GM19328 (cell line): ENCODE results near the gene PRIMPOL.
A peak's percentile ranks its signal among the peaks of the same experiment; 100 is the strongest.
"Not testable (repeated sequence)": the region's sequence is repeated elsewhere in the genome, so short reads cannot be mapped to it uniquely, and the experiment has no call there.

Experiments
- ATAC-seq: cut with Tn5 transposase; IDR thresholded peaks from one replicate; pipeline ENCODE4 v1.9.1; 2021; ENCODE audit warnings: mild to moderate bottlenecking, moderate library complexity; ENCODE audit not compliant: unreplicated experiment

PRIMPOL gene

GRCh38 chr4:184649026-184649970, at the start of gene PRIMPOL, which contains the start of gene CASP3:
TSS of gene PRIMPOL (plus strand) at chr4:184649738. CDS start at chr4:184657141, 7,403 bp downstream.
TSS of gene CASP3 (minus strand) at chr4:184649447. CDS start at chr4:184638453, 10,994 bp downstream.
- ATAC-seq = peak; percentile 86

GRCh38 chr4:184600982-184601381, 48.6 kb upstream of the PRIMPOL start:
- not testable (repeated sequence) for ATAC-seq

- ATAC-seq = not testable (repeated sequence)
These were observed 46.7 kb upstream of the PRIMPOL start for GRCh38 chr4:184602857-184603256.

DNA sequence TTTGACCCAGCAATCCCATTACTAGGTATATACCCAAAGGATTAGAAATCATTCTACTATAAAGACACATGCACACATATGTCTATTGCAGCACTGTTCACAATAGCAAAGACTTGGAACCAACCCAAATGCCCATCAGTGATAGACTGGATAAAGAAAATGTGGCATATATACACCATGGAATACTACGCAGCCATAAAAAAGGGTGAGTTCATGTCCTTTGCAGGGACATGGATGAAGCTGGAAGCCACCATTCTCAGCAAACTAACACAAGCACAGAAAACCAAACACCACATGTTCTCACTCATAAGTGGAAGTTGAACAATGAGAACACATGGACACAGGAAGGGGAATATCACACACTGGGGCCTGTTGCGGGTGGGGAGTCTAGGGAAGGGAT, 42.1 kb upstream of the PRIMPOL start:
- not testable (repeated sequence) for ATAC-seq

- no peak for ATAC-seq
These were observed 37.5 kb upstream of the PRIMPOL start for GRCh38 chr4:184612074-184612473.

DNA sequence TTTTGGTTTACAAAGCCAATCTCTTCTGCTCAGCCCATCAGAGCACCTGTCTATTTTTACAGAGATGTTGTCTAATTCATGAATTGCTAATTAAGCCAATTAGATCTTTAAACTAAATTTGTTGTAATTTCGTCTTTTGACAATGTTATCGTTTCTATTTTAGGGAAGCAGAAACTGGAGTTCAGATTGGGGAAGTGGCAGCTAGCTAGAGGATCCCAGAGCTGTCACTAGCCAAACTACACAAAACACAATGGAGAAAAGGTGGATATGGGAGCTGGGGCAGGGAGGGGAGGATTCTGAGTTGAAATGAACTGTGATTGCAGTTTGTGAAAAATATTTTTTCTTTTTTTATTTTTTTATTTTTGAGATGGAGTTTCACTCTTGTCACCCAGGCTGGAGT, 36.1 kb upstream of the PRIMPOL start:
- no peak for ATAC-seq

DNA sequence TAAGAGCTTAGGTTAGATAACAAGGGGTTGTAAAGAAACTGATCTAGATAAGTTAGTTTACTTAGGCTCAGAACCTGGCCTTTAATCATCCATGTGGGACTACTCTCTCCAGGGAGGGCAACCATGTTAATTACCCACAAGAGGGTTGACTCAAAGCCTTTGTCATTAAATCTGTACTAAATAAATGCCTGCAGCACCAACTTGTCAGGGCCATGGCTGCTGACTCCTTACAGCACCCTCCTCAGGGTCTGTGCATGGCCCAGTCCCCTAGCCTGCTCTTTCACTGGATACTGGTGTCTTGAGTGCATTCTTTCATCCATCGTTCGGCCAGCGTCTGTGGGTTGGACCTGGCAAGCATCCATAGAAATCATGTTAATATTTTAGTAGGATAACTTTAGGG, 35.0 kb upstream of the PRIMPOL start:
- ATAC-seq = no peak

GRCh38 chr4:184616168-184616567, 33.4 kb upstream of the PRIMPOL start:
- not testable (repeated sequence) for ATAC-seq

DNA sequence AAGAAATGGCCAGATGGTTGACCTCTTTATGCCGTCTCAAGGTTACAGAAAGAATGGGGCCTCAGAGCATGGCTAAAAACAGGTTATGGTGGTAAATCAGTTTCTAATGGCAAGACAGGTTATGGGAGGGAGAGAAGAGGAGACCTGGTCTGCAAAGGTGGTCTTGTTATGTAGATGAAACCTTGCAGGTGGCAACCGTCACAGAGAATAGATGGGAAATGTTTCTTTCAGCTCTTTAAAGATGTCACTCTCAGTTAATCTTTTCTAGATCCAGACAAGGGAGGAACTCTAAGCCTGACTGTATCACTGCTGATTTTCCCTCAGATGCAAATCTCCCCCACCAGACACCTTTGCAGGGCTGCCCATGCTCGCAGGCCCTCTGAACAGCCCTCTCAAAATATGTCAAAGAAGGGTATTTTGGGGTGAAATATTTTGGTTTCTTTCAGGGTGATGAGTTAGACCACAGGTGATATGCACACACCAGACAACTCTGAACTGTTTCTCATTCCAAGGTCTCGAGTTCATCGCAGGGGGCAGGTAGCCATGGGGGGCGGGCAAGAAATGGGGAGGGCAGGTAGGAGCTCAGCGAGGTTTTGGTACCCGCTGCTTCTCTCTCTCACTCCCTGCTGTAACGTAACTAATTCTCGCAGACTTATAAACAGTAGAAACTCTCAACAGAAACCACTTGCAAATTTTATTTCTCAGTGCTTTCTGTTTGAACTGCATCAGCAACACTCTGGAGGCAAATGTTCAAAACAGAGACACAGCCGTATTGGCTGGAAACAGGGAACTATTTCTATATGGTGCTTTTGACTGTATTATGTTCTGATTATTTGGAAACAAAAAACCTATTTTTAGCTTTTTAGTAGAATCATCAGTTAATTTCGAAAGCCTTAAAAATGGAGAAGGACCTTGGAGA, 32.6 kb upstream of the PRIMPOL start:
- peak; percentile 89 for ATAC-seq

- no peak for ATAC-seq
These were observed 31.8 kb upstream of the PRIMPOL start for GRCh38 chr4:184617600-184618196.

- no peak for ATAC-seq
These were observed 29.2 kb upstream of the PRIMPOL start for GRCh38 chr4:184620212-184620867.

GRCh38 chr4:184621518-184621917, 28.0 kb upstream of the PRIMPOL start:
- no peak for ATAC-seq

DNA sequence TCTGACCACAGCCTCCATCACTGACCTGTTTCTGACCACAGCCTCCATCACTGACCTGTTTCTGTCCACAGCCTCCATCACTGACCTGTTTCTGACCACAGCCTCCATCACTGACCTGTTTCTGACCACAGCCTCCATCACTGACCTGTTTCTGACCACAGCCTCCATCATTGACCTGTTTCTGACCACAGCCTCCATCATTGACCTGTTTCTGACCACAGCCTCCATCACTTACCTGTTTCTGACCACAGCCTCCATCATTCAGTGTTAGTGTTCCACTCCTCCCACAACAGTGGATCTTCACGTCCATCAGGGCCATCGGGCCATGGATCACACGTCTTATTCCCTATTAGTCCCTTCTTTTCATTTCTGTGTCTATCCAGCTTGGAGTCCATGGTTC, 25.0 kb upstream of the PRIMPOL start:
- ATAC-seq = not testable (repeated sequence)

DNA sequence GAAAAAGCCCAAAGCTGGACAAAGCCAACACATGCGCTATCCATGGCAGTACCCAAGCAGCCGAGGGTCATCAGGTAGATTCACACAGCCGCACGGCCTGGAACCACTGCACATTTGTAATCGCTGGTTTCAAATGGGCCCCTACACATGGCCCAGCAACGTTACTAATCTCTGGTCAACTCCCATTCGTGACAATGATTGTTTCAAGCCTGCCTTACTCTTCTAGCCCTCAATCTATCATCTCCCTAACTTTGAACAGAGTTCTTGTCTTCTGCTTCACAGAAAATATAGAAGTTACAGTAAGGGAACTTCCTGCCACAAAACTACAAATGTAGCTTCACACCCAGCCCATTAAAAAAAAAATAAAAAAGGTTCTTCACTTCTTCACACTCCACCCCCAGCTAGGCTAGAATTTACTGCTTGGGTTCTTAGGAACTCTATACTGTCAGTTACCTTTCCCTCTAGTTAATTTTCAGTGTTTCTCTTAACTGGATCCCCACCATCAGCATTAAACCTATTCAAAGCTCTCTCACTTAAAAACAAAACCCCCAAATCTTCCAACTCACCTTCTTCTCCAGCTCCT, 24.5 kb upstream of the PRIMPOL start:
- ATAC-seq = no peak

- ATAC-seq = not testable (repeated sequence)
These were observed 23.5 kb upstream of the PRIMPOL start for GRCh38 chr4:184625783-184626596.

GRCh38 chr4:184628103-184628502, 21.4 kb upstream of the PRIMPOL start:
- no peak for ATAC-seq

DNA sequence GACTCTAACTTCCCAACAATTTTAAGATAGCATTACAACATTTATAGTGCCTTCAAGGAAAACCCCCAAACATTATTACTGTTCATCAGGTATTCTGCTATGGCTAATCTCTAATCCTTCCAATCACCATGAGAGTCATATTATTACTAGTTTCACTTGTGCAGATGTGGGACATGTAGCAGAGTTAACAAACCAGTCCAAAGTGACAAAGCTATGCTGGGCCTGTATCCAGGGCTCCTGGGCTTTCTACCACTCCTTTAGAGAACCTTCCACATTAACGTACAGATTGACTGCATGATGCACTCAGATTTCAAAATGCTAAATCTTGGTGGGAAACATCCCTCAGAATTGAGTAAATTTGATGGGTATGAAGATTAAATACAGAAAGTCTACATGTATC, 16.7 kb upstream of the PRIMPOL start:
- no peak for ATAC-seq

DNA sequence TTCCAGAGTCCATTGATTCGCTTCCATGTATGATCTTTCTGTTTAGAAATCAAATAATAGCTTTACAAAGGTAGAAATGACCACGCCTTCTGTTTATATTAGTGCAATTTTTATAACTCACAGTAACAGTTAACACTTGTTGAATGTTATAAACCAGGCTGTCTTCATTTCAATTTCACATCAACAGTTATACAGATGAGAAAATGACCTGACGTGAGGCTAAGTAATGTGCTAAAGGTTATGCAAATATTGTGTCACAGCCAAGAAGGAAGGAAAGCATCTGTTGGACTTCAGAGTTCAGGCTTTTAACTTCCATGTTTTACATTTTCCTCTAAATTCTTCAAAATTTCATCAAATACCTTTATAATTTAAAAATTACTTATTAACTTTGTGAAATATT, 14.2 kb upstream of the PRIMPOL start:
- no peak for ATAC-seq

GRCh38 chr4:184636144-184636543, 13.4 kb upstream of the PRIMPOL start:
- ATAC-seq = no peak
